Skeletal muscle tissue (tissue), 5 donors: Measurements from ENCODE around the gene OR10A6. TPM values are rescaled to one million over a fixed set of nuclear protein-coding genes. Genes with fewer than 3 reads are reported as not detected.

ENCODE experiments used
- H3K27ac ChIP-seq: one replicate; pipeline ENCODE4 v1.7.0; 2013; ENCODE audit warnings: mild to moderate bottlenecking, low read depth, low read length, inconsistent platforms
- H3K27me3 ChIP-seq, 3 donors: one replicate each; pipeline ENCODE4 v1.7.0; 2013; ENCODE audit warnings: low read length in 3 of 3; ENCODE audit not compliant: control insufficient read depth in 3 of 3, insufficient read depth in 3 of 3
- H3K36me3 ChIP-seq, 3 donors: one replicate each; pipeline ENCODE4 v1.7.0; 2013; ENCODE audit warnings: low read length in 3 of 3; ENCODE audit not compliant: control insufficient read depth in 3 of 3, insufficient read depth in 3 of 3
- H3K4me1 ChIP-seq, 3 donors: one replicate each; pipeline ENCODE4 v1.7.0; 2013; ENCODE audit warnings: low read length in 3 of 3, mild to moderate bottlenecking in 3 of 3; ENCODE audit not compliant: control insufficient read depth in 3 of 3, insufficient read depth in 3 of 3
- H3K4me3 ChIP-seq, 3 donors: one replicate each; pipeline ENCODE4 v1.7.0; 2013; ENCODE audit warnings: low read length in 3 of 3
- H3K9ac ChIP-seq, 3 donors: one replicate each; pipeline ENCODE4 v1.7.0; 2013; ENCODE audit warnings: low read length in 3 of 3, mild to moderate bottlenecking in 3 of 3, moderate library complexity in 2 of 3, low read depth in 1 of 3
- H3K9me3 ChIP-seq, 3 donors: one replicate each; pipeline ENCODE4 v1.7.0; 2013; ENCODE audit warnings: low read length in 3 of 3; ENCODE audit not compliant: control insufficient read depth in 3 of 3
- small RNA-seq: library from RNA; depleted of rRNA; stranded (forward); fragments of <200 nt; gene quantifications from one replicate; pipeline ENCODE3, GENCODE V24; 2014
- total RNA-seq: library from RNA; depleted of rRNA; stranded (reverse); fragments of >200 nt; gene quantifications from one replicate; pipeline ENCODE4 v1.2.3, GENCODE V29; 2014
- donor health status: Osteomylitis.

Gene OR10A6
- total RNA-seq, 1 donor from 2014 or later, result not detected

DNA sequence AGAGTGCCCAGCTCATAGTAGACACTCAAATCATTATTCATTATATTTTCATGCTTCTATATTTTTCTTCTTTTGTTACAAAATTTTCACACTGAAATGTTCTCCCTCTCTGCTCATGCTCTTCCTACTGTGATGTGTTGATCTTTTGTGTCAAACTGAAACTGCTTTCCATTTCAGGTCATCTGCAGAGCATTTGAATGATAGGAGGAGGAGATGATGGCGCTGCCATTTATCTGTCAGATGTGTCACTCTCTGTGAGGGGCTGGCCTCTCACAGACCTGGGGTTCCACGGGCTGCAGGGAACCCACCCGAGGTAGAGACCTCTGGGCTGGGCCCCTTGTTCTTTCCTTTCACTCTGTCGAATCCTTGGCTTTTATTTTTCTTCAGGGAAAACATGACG is 41.1 kb downstream of the OR10A6 start:
- Histone ChIP-seq H3K9me3 (no peaks in the 10 kb centered on the region), H3K9ac (no peak overlapping the region), H3K4me1 (no peaks in the 10 kb centered on the region), H3K27ac (no peak overlapping the region), H3K27me3 (no peaks in the 10 kb centered on the region), H3K36me3 (no peaks in the 10 kb centered on the region), H3K4me3 (no peak overlapping the region)

DNA sequence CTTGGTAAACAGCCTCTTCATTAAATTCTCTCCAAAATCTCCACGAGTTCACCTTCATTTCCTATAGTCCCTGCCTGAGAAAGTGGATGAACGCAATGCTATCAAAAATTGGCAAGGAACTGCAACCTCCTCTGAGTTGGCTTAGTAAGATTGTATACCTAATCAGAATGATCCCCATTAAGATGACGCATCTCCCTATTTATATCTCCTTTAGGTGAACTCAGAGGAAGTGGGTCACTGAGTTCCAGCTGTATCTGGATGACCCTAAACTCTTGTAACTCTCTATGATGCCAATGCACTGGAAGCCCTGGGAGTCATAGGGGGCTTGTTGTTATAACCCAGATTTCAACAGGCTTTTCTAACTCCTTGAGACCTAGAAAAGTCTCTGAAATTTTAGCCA is 48.2 kb downstream of the OR10A6 start:
- Histone ChIP-seq H3K27me3 (peaks cover 0 to 13% (median 0%) of the 10 kb centered on the region in 3 donors), H3K4me3 (no peak overlapping the region), H3K9ac (no peak overlapping the region), H3K36me3 (no peaks in the 10 kb centered on the region), H3K4me1 (no peaks in the 10 kb centered on the region), H3K27ac (no peak overlapping the region), H3K9me3 (no peaks in the 10 kb centered on the region)

Small RNA genes within 50 kb of the gene (small RNA-seq; reads per million reads assigned to genes)
- gene COX6CP5, result not detected
- not detected for gene RNU6-943P

Other genes starting within 250 kb of the OR10A6 start
- not detected for gene OVCH2, start 224.8 kb downstream of the OR10A6 start, total RNA-seq
- not detected for gene OR5P2, start 134.3 kb downstream of the OR10A6 start, total RNA-seq
- not detected for gene OR5P3, start 100.4 kb downstream of the OR10A6 start, total RNA-seq
- not detected for gene OR10A3, start 10.4 kb upstream of the OR10A6 start, total RNA-seq
- not detected for gene NLRP10, start 34.2 kb upstream of the OR10A6 start, total RNA-seq
- gene EIF3F, start 56.1 kb upstream of the OR10A6 start, total RNA-seq, result 283 TPM
- gene TUB, start 149.9 kb upstream of the OR10A6 start, total RNA-seq, result 8.9 TPM
- 0.52 TPM for gene RIC3, start 237.8 kb upstream of the OR10A6 start, total RNA-seq